NCI-H2227 (cell line): ENCODE results near the gene CDC42EP4.
"Not testable (repeated sequence)": the region's sequence is repeated elsewhere in the genome, so short reads cannot be mapped to it uniquely, and the experiment has no call there.

Experiments used
- DNase-seq: peaks from one replicate; lab custom pipeline; 2025; ENCODE audit not compliant: unreplicated experiment; lab: John Stamatoyannopoulos, UW

The CDC42EP4 gene

DNA sequence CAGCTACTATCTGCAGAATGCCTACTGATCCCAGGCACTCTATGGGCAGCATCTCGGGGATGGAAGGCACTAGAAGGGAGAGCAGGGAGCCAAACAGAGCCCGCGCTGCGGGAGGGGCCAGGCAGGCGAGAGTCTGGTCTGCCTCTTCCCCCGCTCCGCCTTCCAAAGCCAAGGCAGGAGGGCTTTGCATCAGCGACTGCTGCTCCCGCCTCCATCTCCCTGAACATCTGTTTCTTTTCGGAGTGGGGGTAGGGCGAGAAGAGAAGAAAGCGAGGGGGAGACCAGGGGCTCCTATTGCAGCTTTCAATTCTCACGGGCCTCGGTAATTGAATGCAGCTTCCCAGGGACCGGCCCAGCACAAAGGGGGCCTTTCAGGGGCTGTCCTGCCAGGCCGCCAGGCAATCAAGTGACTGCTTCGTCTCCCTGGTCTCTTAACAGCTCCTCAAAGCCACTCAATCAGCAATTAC is 31.4 kb upstream of the CDC42EP4 start:
- peak; percentile 94 for DNase-seq

DNA sequence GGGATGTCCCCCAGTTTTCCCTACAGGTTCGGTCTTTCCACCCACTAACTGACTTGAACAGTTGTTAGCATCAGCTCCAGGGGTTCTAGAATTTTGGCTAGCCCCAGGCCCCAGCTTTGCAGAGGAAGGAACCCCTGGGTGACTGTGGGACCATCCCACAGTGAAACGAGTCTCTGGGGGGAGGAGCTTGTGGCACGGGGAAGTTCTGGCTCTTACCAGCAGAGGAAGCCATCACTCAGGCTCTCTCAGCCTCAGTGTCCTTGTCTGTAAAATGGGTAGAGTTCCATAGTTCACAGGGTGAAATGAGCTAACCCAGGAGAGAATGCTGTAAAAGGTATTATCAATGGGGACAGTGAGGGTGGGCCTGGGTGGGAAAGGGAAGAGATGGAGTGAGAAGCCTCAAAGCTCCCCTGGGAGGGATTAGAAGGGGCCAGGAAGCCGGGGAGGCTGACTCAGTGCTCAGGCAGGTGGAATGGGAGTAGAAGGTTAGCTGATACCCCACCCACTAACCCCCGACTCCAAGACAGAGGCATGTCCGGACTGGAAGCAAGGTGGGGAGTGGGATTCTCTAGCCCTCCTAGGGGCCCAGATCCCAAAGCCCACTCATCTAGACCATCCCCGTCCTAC is 30.9 kb upstream of the CDC42EP4 start:
- DNase-seq, result peak; percentile 51

DNA sequence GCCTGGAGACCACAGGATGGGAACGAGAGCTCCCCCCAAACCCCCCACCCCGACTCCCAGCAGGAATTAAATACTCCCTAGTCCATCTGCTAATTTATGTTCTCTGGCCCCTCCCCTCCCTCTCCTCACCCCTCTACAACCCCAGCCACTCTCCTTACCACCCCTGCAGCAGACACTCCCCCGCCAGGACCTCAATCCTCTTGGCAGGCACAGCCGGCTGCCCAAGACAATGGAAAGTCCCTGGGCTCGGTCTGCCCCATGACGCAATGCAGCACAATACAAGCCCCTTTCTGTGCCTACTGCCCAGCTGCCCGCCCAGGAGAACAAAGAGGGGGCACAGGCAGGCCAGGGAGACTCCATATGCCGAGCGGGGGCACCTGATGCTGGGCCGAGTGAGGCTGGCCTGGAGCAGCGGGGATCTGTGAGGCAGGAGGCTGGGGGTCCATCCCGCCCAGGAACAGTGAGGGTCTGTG is 30.3 kb upstream of the CDC42EP4 start:
- peak; percentile 86 for DNase-seq

DNA sequence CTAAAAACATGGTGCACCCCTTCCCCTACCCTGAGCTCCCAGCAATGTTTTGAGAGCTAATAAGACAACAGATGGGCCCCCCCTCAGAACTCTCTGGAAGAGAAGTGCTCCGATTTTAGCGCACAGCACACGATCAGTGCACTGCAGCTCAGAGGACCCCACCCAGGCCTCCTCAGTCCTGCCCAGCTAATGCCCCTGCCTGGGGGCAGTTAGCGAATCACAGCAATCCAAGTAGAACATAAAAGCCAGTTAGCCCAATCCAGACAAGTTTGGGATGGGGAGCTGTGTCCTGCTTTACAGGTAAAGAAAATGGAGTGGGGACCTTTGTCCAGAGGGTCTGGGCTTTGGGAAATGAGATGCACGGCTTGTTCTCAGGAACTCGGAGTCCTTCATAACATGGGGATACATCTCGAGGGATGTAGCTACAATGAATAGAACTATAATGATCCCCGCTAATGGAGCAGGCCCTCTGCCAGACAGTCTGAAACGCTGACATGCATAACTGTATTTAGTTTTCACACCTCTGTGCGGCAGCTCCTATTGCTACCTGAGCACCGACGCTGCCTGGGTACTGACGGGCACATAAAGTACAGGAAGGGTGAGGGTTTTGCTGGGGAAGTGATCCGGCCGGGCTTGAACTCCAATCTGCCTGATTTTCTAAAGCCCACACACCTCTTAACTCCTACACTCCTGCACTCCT is 29.7 kb upstream of the CDC42EP4 start:
- DNase-seq, result no peak

DNA sequence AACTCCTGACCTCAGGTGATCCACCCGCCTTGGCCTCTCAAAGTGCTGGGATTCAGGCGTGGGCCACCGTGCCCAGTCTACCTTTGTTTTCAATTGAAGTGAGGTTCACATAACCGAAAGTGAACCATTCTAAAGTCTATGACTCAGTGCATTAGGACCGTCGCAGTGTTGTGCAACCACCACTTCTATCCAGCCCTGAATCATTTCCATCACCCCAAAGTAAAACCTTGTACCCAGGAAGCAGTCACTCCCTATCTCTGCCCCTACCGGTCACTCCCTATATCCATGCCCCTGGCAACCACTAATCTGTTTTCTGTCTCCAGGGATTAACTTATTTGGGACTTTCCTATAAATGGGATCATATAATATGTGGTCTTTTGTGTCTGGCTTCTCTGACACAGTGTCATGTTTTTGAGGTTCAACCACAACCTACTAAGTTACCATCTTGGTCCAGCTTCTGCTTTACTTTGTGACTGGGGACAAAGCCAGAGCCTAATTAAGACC is 28.3 kb upstream of the CDC42EP4 start:
- no peak for DNase-seq

DNA sequence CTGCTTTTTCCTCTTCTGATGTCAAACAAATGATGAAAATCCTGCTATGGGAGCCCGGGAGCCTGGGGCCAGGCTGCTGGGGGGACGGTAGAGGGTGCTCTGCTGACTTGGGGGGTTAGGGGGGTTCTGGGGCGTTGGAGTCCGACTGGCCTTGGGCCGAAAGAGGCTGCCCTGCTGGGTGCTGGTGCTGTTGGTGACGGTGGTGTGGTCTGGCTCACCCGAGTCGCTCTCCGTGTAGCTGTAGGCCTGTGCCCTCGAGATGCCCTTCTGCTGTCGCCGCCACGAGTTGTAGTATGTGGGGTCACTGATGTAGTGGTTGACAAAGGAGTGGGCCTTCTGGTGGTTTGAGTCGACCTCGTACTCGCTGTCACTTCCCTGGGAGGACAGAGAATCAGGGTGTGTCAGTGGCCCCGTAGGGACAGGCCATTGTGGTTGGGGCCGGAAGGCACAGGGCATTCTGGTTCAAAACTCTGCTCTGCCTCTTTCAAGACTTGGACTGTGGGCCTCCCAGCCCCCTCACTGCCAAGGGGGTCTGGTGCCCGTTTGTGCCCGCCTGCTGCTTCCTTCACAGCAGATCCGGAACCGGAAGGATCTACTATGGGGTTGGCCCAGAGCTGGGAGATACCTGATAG is 26.9 kb upstream of the CDC42EP4 start:
- no peak for DNase-seq

DNA sequence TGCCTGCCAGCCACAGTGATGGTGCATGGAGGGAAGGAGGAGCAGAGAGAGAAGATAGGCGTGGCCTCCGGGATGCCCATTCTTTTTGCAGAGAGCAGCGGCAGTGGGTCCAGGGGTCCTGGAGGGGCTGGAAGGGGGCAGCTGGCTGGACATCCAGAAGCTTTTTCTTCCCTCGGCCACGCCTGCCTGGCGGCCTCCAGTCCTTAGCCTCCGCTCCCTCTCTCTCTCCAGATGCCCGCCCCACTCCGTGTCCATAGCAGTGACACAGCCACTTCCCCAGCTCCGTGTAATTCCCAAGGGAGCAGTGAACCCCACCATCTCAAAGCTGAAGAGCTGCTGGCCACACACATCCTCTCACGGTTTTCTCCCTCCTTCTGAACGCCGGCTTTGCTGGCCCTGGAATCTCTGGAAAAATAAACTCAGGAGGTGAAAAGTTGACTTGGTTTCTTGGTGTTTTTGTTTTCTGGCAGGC is 26.3 kb upstream of the CDC42EP4 start:
- DNase-seq, result no peak

DNA sequence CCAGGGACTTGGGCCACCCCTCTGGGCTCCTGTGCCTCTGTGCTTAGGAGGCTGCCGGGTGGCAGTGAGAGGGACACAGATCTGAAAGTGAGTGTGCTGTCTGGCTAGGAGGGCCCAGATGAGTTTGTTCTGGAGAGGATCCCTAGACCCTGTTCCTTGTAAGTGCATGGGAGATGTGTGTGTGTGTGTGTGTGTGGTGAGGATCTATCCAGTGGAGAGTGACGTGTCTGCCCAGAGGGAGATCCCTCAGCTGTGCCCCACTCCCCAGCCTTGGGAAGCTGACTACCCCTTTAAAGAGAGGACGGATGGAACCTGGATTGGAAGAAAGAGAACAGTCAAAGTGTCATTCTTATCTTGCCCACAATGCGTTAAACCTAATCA is 25.5 kb upstream of the CDC42EP4 start:
- no peak for DNase-seq

DNA sequence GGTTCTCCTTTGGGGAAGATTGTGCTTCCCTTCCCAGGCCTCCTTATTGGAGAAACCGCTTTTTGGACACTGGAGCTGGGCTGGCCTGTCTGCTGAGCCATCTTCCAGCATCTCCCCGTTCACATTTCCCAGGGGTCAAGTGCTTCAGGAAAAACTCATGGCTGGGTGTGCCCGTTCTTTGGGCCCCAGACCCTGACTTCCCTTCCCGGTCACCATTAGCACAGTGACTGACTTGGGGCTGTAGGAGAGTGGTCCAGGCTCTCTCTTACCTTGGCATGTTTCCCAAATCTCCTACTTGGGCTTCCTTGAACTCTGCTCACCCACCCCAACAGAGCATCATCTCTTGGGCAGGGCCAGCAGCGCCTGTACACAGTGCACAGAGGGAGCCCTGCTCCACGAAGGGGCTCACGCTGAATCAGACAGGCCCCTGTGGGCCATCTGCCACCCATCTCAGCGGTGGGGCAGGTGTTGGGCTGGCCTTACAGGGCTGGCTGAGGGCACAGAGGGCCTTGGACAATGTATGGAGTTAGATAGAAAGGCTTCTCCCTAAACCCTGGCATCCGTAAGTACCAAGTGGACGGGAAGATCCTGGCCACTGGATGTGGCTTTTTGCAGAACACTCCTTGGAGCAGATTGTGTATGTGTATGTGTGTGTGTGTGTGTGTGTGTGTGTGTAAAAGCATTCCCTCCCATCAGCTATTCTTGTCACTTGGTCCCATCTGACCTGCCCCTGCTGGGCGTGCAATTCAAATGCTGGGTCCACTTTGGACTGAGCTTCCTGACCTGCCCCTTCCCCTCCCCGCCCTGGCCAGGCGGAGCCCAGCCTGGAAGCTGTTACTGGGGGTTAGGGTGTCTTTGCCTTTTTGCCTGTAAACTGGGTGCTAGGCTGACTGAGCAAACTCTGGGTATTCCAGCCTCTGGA is 24.9 kb upstream of the CDC42EP4 start:
- DNase-seq, result peak; percentile 23

DNA sequence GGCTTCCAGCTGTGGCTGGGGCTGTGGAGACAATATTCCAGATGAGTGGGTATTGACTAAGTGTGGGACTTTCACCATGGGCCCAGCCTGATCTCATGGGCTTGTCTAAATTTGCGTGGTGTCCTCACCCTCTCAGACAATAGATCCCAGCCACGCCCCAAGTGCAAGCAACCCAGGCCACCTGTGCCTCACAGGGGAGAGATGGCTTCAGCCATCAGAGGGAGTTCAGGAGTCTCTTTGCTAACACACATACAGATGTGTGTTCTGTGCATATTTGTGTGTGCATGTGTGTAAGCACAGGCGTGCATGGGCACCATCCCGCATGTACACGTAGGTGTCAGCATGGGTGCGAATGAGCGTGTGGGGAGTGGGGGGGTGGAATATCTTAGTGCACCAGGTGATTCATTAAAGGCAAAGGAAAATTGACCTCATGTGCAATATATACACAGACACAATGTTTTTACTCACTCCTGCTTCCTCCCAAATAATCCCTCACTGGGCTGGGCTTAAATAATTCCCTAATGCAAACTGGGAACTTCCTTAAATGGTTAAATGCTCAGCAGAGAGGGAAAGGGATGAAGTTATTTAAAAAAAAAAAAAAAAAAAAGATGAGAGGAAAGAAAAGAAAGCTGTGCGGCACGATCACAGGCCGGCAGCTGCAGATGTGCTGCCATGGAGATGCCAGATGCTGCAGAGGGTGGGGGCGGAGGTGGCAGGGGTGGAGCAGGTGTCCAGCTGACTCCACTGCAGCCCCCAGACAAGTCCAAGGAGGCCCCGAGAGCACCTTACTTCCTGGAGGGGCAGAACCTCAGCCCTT is 24.0 kb upstream of the CDC42EP4 start:
- no peak for DNase-seq

DNA sequence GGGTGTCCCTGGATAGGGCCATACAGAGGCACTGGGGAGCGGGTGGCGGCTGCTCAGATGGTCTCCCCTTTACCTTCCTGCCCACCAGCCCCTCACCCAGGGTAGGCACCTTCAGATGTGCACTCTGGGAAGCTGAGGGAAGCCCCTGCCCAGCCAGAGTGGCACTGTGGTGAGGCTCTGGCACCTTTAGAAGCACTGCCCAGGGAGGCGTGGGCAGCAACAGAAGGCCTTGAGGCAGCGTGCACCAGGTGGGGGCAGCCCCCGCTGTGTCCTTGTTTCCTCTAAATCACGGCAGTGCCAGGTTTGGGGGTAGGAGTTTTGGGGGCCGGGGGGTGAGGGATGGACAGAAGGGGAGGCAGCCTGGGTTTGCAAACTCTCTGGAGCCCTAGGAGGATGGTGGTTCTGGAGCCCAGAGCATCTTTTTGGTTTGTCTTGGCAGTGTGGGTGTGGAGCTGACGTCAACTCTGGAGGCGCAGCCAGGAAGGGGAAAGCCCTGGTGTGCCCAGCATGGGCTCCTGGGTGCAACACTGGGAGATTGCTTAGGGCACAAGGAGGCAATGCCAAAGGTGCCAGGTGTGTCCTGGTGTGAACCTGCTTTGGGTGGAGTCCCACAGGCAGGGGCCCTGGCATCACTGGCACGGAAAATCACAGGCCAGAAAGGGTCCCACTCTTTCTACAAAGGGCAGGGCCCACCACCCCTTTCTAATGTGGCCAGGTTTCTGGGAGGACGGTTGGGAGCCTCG is 23.1 kb upstream of the CDC42EP4 start:
- DNase-seq, result no peak

DNA sequence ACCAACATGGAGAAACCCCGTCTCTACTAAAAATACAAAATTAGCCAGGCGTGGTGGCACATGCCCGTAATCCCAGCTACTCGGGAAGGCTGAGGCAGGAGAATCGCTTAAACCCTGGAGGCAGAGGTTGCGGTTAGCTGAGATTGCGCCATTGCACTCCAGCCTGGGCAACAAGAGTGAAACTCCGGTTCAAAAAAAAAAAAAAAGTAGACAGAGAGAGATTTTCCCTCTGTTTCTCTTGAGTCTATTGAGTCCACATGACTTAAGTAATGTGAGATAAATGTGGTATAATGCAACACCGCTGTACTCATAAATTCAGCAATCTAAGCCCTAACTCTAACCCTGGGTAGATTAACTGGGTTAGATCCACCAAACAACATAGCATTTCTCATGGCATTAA is 21.6 kb upstream of the CDC42EP4 start:
- not testable (repeated sequence) for DNase-seq

DNA sequence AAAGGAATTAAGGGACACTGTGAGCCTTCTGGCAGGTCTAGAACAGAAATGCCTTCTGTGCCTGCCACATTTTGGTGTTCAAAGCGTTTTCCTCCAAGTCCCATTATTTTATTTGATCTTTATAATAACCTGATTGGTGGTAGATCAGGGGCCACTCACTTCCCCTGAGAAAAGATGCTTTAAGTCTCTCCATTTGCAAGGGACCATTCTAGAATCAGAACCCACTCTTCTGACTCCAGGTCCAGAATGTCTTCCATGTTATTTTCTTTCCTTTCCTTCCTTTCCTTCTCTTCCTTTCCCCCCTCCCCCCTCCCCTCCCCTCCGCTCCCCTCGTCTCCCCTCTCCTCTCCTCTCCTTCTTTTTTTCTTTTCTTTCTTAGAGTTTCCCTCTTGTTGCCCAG is 19.3 kb upstream of the CDC42EP4 start:
- no peak for DNase-seq

DNA sequence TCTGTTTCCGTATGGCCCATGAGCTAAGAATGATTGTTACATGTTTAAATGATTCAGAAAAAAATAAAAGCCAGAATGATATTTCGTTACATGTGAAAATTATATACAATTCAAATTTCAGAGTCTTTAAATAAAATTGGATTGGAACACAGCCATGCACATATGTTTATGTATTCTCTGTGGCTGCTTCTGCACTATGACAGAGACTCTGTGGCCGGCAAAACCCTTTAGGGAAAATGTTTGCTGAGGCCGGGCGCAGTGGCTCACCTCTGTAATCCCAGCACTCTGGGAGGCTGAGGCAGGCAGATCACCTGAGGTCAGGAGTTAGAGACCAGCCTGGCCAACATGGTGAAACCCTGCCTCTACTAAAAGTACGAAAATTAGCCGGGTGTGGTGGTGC is 15.9 kb upstream of the CDC42EP4 start:
- DNase-seq, result no peak

DNA sequence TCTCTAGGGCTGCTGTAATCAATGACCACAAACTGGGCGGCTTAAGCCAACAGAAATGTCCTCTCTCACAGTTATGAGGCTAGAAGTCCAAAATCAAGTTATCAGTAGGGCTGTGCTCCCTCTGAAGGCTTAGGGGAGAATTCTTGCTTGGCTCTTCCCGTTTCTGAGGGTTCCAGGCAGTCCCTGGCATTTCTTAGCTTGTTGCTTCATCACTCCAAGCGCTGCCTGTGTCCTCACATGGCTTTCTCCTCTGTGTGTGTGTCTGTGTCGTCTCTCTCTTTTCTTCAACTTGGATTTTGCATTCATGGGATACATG is 13.7 kb upstream of the CDC42EP4 start:
- DNase-seq, result no peak

DNA sequence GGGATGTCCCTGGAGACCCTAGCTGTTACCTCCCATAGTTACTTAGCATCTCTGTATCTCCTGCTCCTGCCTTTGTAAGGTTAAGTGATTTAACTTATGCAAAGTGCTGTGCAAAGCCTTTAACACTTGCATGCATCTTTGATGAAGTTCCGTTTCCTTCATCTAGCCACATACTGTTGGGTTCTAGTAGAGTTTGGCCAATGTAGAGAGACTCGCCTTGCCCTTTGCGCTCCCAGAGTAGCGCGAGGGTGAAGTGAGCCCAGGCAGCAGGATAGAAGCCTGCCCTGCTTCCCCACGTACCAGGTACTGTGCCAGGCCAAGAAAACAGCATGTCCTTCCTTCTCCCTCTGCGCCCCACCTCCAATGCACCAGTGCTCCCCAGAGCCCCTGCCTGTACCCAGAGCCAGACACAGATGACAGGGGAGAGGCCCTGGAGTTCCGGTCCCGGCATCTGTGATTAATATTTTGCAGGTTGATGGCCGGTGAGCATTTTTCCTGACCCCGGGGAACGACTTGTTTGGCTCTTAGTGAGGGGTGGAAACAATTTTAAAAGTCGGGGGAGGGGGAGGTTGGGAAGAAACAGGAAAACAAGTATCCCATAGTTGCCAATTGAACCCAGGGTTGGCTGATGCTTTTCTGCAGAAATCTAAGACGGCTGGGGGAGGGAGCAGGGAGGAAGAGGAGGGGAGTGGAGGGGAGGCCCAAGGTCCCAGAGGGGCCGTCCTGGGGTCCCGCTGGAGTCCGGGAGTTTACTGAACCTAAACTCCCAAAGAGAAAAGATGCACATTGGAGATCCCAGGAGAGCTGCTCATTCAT is 13.1 kb upstream of the CDC42EP4 start:
- no peak for DNase-seq

DNA sequence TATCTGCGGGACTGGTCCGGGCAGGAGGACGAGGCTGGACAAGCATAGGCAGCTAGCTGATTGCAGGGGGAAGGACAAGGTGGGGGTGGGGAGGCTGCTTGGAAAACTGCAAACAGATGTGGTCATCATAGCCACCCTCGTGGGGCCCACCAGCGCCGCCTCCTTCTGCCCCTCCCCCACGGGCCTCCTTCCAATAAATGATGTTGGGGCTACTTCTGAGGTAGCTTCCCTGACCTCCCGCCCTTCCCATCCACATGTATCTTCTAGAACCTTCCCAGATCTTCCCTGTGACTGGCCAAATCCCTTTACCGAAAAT is 12.3 kb upstream of the CDC42EP4 start:
- DNase-seq, result no peak

DNA sequence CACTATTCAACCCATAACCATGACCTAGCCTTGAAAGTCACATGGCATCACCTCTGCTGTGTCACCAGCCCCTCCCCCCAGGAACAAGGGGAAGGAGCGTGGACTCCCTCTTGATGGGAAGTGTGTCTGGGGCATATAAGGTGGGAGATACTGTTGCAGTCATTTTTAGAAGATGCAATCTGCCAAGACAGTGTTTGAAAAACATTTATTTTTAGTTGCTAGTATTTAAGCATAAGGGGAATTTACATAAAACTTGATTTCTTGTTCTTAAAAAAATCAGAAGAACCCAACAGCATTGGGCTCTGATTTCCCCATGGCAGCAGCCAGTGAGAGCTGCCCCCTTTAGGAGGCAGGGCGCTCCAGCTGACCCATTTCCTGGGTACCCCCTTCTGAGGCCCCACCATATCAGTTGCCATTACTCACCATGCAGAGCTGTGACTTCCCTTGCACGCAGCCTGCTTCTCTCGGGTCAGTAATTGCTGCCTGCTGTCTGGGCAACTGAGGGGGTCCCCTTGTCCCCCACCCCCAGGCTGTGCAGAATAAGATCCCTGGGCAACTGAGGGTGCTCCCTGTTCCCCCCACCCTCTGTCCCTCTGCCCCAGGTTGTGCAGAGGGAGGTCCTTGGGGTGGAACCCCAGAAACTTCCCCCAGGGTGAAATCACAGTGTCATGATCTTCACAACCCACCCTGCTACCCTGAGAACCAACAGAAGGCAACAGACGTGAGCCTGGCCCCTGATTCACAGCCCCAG is 11.8 kb upstream of the CDC42EP4 start:
- DNase-seq, result no peak
